Effector memory CD4-positive, alpha-beta T cell (primary cell): ENCODE data around the gene CEMIP2.

Experiments
- DNase-seq, 3 donors: peaks; one replicate each; pipeline ENCODE4 v3.0.0-alpha.2; 2020
- H3K27ac ChIP-seq: 2 replicates; pipeline ENCODE4 v1.7.0; 2013; ENCODE audit warnings: mild to moderate bottlenecking, low read length, moderate library complexity; ENCODE audit not compliant: insufficient read depth, poor library complexity, severe bottlenecking
- H3K27me3 ChIP-seq: replicated peaks from 2 replicates; pipeline ENCODE4 v1.7.0; 2013; ENCODE audit warnings: mild to moderate bottlenecking, low read length; ENCODE audit not compliant: insufficient read depth, control insufficient read depth, poor library complexity, severe bottlenecking
- H3K36me3 ChIP-seq: 2 replicates; pipeline ENCODE4 v1.7.0; 2013; ENCODE audit warnings: mild to moderate bottlenecking, low read length, moderate library complexity; ENCODE audit not compliant: control insufficient read depth, insufficient read depth
- H3K4me1 ChIP-seq: 2 replicates; pipeline ENCODE4 v1.7.0; 2013; ENCODE audit warnings: low read length, mild to moderate bottlenecking; ENCODE audit not compliant: control insufficient read depth, insufficient read depth, poor library complexity, severe bottlenecking
- H3K4me3 ChIP-seq: 2 replicates; pipeline ENCODE4 v1.7.0; 2013; ENCODE audit warnings: low read length, low read depth, mild to moderate bottlenecking; ENCODE audit not compliant: insufficient read depth, poor library complexity, severe bottlenecking
- H3K9me3 ChIP-seq: 2 replicates; pipeline ENCODE4 v1.7.0; 2013; ENCODE audit warnings: mild to moderate bottlenecking, low read length, moderate library complexity; ENCODE audit not compliant: control insufficient read depth

The CEMIP2 gene

GRCh38 chr9:71642056-71642455 is 126.3 kb downstream of the CEMIP2 start:
- peaks cover under 1% of the 10 kb centered on the region for H3K4me1 ChIP-seq
- no peak for DNase-seq
- no peak overlapping the region for H3K27ac ChIP-seq
- H3K4me3 ChIP-seq: no peak overlapping the region
- no peaks in the 10 kb centered on the region for H3K27me3 ChIP-seq
- H3K9me3 ChIP-seq: no peaks in the 10 kb centered on the region
- H3K36me3 ChIP-seq: no peaks in the 10 kb centered on the region

GRCh38 chr9:71638627-71639026 is 129.7 kb downstream of the CEMIP2 start:
- H3K4me1 ChIP-seq: no peaks in the 10 kb centered on the region
- peak overlapping the region; percentile 11 for H3K4me3 ChIP-seq
- no peaks in the 10 kb centered on the region for H3K36me3 ChIP-seq
- H3K9me3 ChIP-seq: no peaks in the 10 kb centered on the region
- no peak overlapping the region for H3K27ac ChIP-seq
- DNase-seq: no peak
- no peaks in the 10 kb centered on the region for H3K27me3 ChIP-seq

GRCh38 chr9:71637926-71638325 is 130.4 kb downstream of the CEMIP2 start:
- no peaks in the 10 kb centered on the region for H3K36me3 ChIP-seq
- DNase-seq: no peak
- H3K4me3 ChIP-seq: no peak overlapping the region
- H3K9me3 ChIP-seq: no peaks in the 10 kb centered on the region
- H3K27me3 ChIP-seq: no peaks in the 10 kb centered on the region
- no peak overlapping the region for H3K27ac ChIP-seq
- no peaks in the 10 kb centered on the region for H3K4me1 ChIP-seq

GRCh38 chr9:71637375-71637774 is 130.9 kb downstream of the CEMIP2 start:
- Histone ChIP-seq H3K9me3 (no peaks in the 10 kb centered on the region), H3K27ac (no peak overlapping the region), H3K36me3 (no peaks in the 10 kb centered on the region), H3K4me3 (no peak overlapping the region), H3K4me1 (no peaks in the 10 kb centered on the region), H3K27me3 (no peaks in the 10 kb centered on the region)
- DNase-seq: no peak

GRCh38 chr9:71636143-71636839 is 132.0 kb downstream of the CEMIP2 start:
- Histone ChIP-seq H3K4me1 (no peaks in the 10 kb centered on the region), H3K27ac (no peak overlapping the region), H3K36me3 (no peaks in the 10 kb centered on the region), H3K27me3 (no peaks in the 10 kb centered on the region), H3K9me3 (no peaks in the 10 kb centered on the region), H3K4me3 (no peak overlapping the region)
- no peak for DNase-seq

GRCh38 chr9:71634752-71635151 is 133.6 kb downstream of the CEMIP2 start:
- DNase-seq: no peak
- Histone ChIP-seq H3K36me3 (no peaks in the 10 kb centered on the region), H3K4me1 (no peaks in the 10 kb centered on the region), H3K27me3 (no peaks in the 10 kb centered on the region), H3K4me3 (no peak overlapping the region), H3K27ac (no peak overlapping the region), H3K9me3 (no peaks in the 10 kb centered on the region)
